A549 (cell line): ENCODE data around the gene DAB1. TPM values are rescaled to one million over a fixed set of nuclear protein-coding genes. Genes with fewer than 3 reads are reported as not detected.

ENCODE experiments used
- ATAC-seq, 2 experiments: fragments of 200-7000 bp in 1 of 2; fragments of >200 bp in 1 of 2; cut with Nextera tagmentation in 1 of 2; cut with Tn5 transposase in 1 of 2; 3 replicates each; pipeline versions ENCODE4 v1.8.0 to v1.9.1; 2018 to 2020; ENCODE audit warnings: mild to moderate bottlenecking in 1 of 2, moderate library complexity in 1 of 2
- CTCF ChIA-PET: fragments of 300-600 bp; sonication (Branson Sonifier 250); formaldehyde crosslinking; extraction: SDS; loops from one replicate; lab custom pipeline; 2021; ENCODE audit warnings: antibody characterized with exemption, inconsistent platforms; lab: Yijun Ruan, JAX
- POLR2A ChIA-PET: fragments of 350-600 bp; formaldehyde crosslinking; extraction: SDS; loops from one replicate; lab custom pipeline; 2021; ENCODE audit warnings: antibody characterized with exemption, inconsistent platforms; lab: Yijun Ruan, JAX
- DNase-seq, 2 experiments: peaks; one replicate each; pipeline versions ENCODE4 v3.0.0 to v3.0.0-alpha.2; 2011 to 2016; ENCODE audit warnings: low read depth in 1 of 2, low spot score in 1 of 2
- FAIRE-seq: peaks from 2 replicates; lab custom pipeline; 2011; peaks lifted over from hg19 to GRCh38; lab: Jason Lieb, UNC
- H3K27ac ChIP-seq, 2 experiments: fragments of >200 bp; sonication (Bioruptor Twin); formaldehyde crosslinking; 3 replicates each; pipeline ENCODE4 v1.5.1; 2016 to 2017
- H3K4me1 ChIP-seq: fragments of >200 bp; sonication (Bioruptor Twin); formaldehyde crosslinking; 3 replicates; pipeline ENCODE4 v1.6.1; 2016
- H3K4me2 ChIP-seq: fragments of >200 bp; sonication (Bioruptor Twin); formaldehyde crosslinking; 3 replicates; pipeline ENCODE4 v1.6.1; 2016
- H3K4me3 ChIP-seq: fragments of >200 bp; sonication (Bioruptor Twin); formaldehyde crosslinking; 3 replicates; pipeline ENCODE4 v1.5.1; 2016
- H3K9me3 ChIP-seq: fragments of >200 bp; sonication (Bioruptor Twin); formaldehyde crosslinking; 3 replicates; pipeline ENCODE4 v1.6.1; 2016
- ATOH8 ChIP-seq: fragments of 250-450 bp; sonication (Bioruptor Pico); IDR thresholded peaks from 2 replicates; pipeline ENCODE4 v1.5.0; 2020; ENCODE audit warnings: low read depth, mild to moderate bottlenecking, moderate library complexity
- BHLHE40 ChIP-seq: IDR thresholded peaks from 2 replicates; pipeline ENCODE4 v1.6.1; 2012; ENCODE audit warnings: low read depth, low read length, inconsistent platforms
- CBX2 ChIP-seq: fragments of 200-600 bp; sonication (generic); IDR thresholded peaks from 2 replicates; pipeline ENCODE4 v1.6.1; 2016; ENCODE audit warnings: low read depth, mild to moderate bottlenecking, borderline replicate concordance
- CEBPB ChIP-seq, 2 experiments: fragments of >200 bp in 1 of 2; sonication (Bioruptor Twin) in 1 of 2; formaldehyde crosslinking in 1 of 2; IDR thresholded peaks; 2 replicates each; pipeline ENCODE4 v1.6.1; 2012 to 2016
- CTCF ChIP-seq: fragments of >200 bp; sonication (Bioruptor Twin); formaldehyde crosslinking; IDR thresholded peaks from 3 replicates; pipeline ENCODE4 v1.5.1; 2016
- E2F6 ChIP-seq: IDR thresholded peaks from 2 replicates; pipeline ENCODE4 v1.6.1; 2012; ENCODE audit warnings: low read depth, borderline replicate concordance
- EHMT2 ChIP-seq: fragments of 200-600 bp; sonication (generic); IDR thresholded peaks from 2 replicates; pipeline ENCODE4 v1.6.1; 2016; ENCODE audit warnings: antibody characterized with exemption, low read depth, mild to moderate bottlenecking, moderate library complexity
- EP300 ChIP-seq, 2 experiments: fragments of >200 bp; sonication (Bioruptor Twin); formaldehyde crosslinking; IDR thresholded peaks; 2 replicates in 1 of 2; 3 replicates in 1 of 2; pipeline ENCODE4 v1.6.1; 2016 to 2017
- FOSL2 ChIP-seq, 2 experiments: fragments of 450-650 bp in 1 of 2; fragments of >200 bp in 1 of 2; sonication (Bioruptor Twin) in 1 of 2; formaldehyde crosslinking; IDR thresholded peaks; 2 replicates each; pipeline versions ENCODE4 v1.5.0 to v1.6.1; 2016 to 2020; ENCODE audit warnings: mild to moderate bottlenecking in 1 of 2, moderate library complexity in 1 of 2
- GATA3 ChIP-seq: IDR thresholded peaks from 2 replicates; pipeline ENCODE4 v1.6.1; 2012; ENCODE audit warnings: borderline replicate concordance
- HDAC2 ChIP-seq: fragments of 200-600 bp; sonication (generic); IDR thresholded peaks from 2 replicates; pipeline ENCODE4 v1.6.1; 2016
- HES2 ChIP-seq: fragments of >200 bp; sonication (Bioruptor Twin); formaldehyde crosslinking; IDR thresholded peaks from 2 replicates; pipeline ENCODE4 v1.6.1; 2016
- HEYL ChIP-seq: fragments of 250-450 bp; sonication (Bioruptor Pico); IDR thresholded peaks from 2 replicates; pipeline ENCODE4 v1.8.0; 2021; ENCODE audit warnings: mild to moderate bottlenecking, moderate library complexity
- HMGXB4 ChIP-seq: fragments of 250-450 bp; sonication (Bioruptor Pico); IDR thresholded peaks from 2 replicates; pipeline ENCODE4 v1.5.0; 2021; ENCODE audit warnings: mild to moderate bottlenecking, moderate library complexity, borderline replicate concordance
- HOXA7 ChIP-seq: fragments of 250-450 bp; sonication (Bioruptor Pico); IDR thresholded peaks from 2 replicates; pipeline ENCODE4 v1.5.0; 2020; ENCODE audit warnings: mild to moderate bottlenecking, moderate library complexity
- HOXB13 ChIP-seq: fragments of 250-450 bp; sonication (Bioruptor Pico); IDR thresholded peaks from 2 replicates; pipeline ENCODE4 v1.5.0; 2020; ENCODE audit warnings: low read depth, mild to moderate bottlenecking, moderate library complexity
- HOXB5 ChIP-seq: fragments of 250-450 bp; sonication (Bioruptor Pico); IDR thresholded peaks from 2 replicates; pipeline ENCODE4 v1.5.0; 2020; ENCODE audit warnings: mild to moderate bottlenecking, moderate library complexity
- PHF8 ChIP-seq: fragments of 200-600 bp; sonication (generic); IDR thresholded peaks from 2 replicates; pipeline ENCODE4 v1.6.1; 2016; ENCODE audit warnings: low read depth, mild to moderate bottlenecking, antibody characterized with exemption, moderate library complexity, borderline replicate concordance
- POLR2A ChIP-seq: IDR thresholded peaks from 2 replicates; pipeline ENCODE4 v1.6.1; 2012; ENCODE audit warnings: mild to moderate bottlenecking, low read length
- POLR2AphosphoS2 ChIP-seq: conservative IDR thresholded peaks from 2 replicates; pipeline ENCODE4 v1.6.1; 2012; ENCODE audit warnings: low read length, improper control_type of control experiment, inconsistent platforms
- RCOR1 ChIP-seq: fragments of 150-350 bp; IDR thresholded peaks from 2 replicates; pipeline ENCODE4 v1.6.1; 2014; ENCODE audit warnings: antibody characterized with exemption, low read length, low read depth
- RNF2 ChIP-seq: fragments of 200-600 bp; sonication (generic); IDR thresholded peaks from 2 replicates; pipeline ENCODE4 v1.6.1; 2016; ENCODE audit warnings: low read depth, mild to moderate bottlenecking, antibody characterized with exemption, moderate library complexity, borderline replicate concordance
- SREBF2 ChIP-seq: fragments of 450-650 bp; IDR thresholded peaks from 2 replicates; pipeline ENCODE4 v1.6.1; 2014; ENCODE audit warnings: mild to moderate bottlenecking, moderate library complexity
- TFCP2L1 ChIP-seq: fragments of 250-450 bp; sonication (Bioruptor Pico); IDR thresholded peaks from 2 replicates; pipeline ENCODE4 v1.5.0; 2021; ENCODE audit warnings: mild to moderate bottlenecking
- TP53 ChIP-seq: fragments of 250-450 bp; sonication (Bioruptor Pico); IDR thresholded peaks from 2 replicates; pipeline ENCODE4 v1.5.0; 2021; ENCODE audit warnings: mild to moderate bottlenecking, moderate library complexity
- ZC3H11A ChIP-seq: fragments of 450-650 bp; IDR thresholded peaks from 2 replicates; pipeline ENCODE4 v1.6.1; 2014; ENCODE audit warnings: antibody characterized with exemption, mild to moderate bottlenecking
- ZFP36 ChIP-seq: fragments of 450-650 bp; IDR thresholded peaks from 2 replicates; pipeline ENCODE4 v1.6.1; 2014; ENCODE audit warnings: borderline replicate concordance; ENCODE audit not compliant: partially characterized antibody
- ZSCAN20 ChIP-seq: fragments of 250-450 bp; sonication (Bioruptor Pico); IDR thresholded peaks from 2 replicates; pipeline ENCODE4 v1.8.0; 2022; ENCODE audit warnings: mild to moderate bottlenecking, moderate library complexity
- WGBS: methylation state at CpG from one replicate; pipeline ENCODE4 v1.1.6; 2017; ENCODE audit errors: missing lambda C conversion rate; 5-methylcytosine and 5-hydroxymethylcytosine counted together
- polyA plus RNA-seq, 4 experiments: library from polyadenylated mRNA; depleted of rRNA in 3 of 4; stranded (reverse); fragments of >200 nt; fragmentation: RNase III in 1 of 4; extraction: RNeasy Plus Mini Kit Qiagen cat#74134 plus additional on column Dnase treatment in 1 of 4; gene quantifications; 2 replicates in 3 of 4; 3 replicates in 1 of 4; pipeline ENCODE4 v1.2.3, GENCODE V29; 2011 to 2017

DAB1 gene
- polyA plus RNA-seq, 2 of the 4 experiments (the other 2 are of a cell fraction) = not detected

GRCh38 chr1:57129865-57130264 lies 294.0 kb downstream of the DAB1 start:
- H3K27ac ChIP-seq = no peak overlapping the region
- CTCF ChIA-PET = no interaction called here
- no peak for ATAC-seq
- H3K4me2 ChIP-seq = no peak overlapping the region
- no peak overlapping the region for H3K4me3 ChIP-seq
- 16% methylated on average over 4 of the region's 4 CpGs for WGBS
- no peak for FAIRE-seq
- TF ChIP-seq HMGXB4 (no peak), HOXA7 (CRISPR knock-in tag) (no peak), FOSL2 (IDR thresholded peaks at IDR 0.05) (no peak), FOSL2 (CRISPR knock-in tag; IDR thresholded peaks at IDR 0.05) (no peak), HES2 (no peak), SREBF2 (no peak), RNF2 (no peak), HEYL (no peak), HOXB5 (no peak), EP300 (IDR thresholded peaks at IDR 0.05) (no peak), POLR2A (no peak), ZFP36 (no peak), HDAC2 (no peak), PHF8 (no peak), TP53 (CRISPR knock-in tag) (no peak), BHLHE40 (no peak), RCOR1 (no peak), ATOH8 (CRISPR knock-in tag) (no peak), CBX2 (no peak), HOXB13 (no peak)
- no peak for DNase-seq
- POLR2A ChIA-PET = no interaction called here
- no peaks in the 10 kb centered on the region for H3K9me3 ChIP-seq
- no peaks in the 10 kb centered on the region for H3K4me1 ChIP-seq

- FAIRE-seq (no peak), DNase-seq (no peak), ATAC-seq (no peak)
- CTCF ChIA-PET = no interaction called here
- no peaks in the 10 kb centered on the region for H3K9me3 ChIP-seq
- WGBS = 56% methylated on average over 6 of the region's 6 CpGs
- H3K4me3 ChIP-seq = no peak overlapping the region
- no peak overlapping the region for H3K4me2 ChIP-seq
- no peak overlapping the region for H3K27ac ChIP-seq
- peak; percentile 33; the same call in 1 of the 2 replicates for TF ChIP-seq ZC3H11A
- TF ChIP-seq ZSCAN20 (CRISPR knock-in tag) = no peak
- H3K4me1 ChIP-seq = no peaks in the 10 kb centered on the region
- POLR2A ChIA-PET = no interaction called here
Measured at GRCh38 chr1:57127976-57128375, 295.9 kb downstream of the DAB1 start.

- Histone ChIP-seq H3K9me3 (no peaks in the 10 kb centered on the region), H3K27ac (no peak overlapping the region), H3K4me1 (no peaks in the 10 kb centered on the region), H3K4me3 (no peak overlapping the region), H3K4me2 (no peak overlapping the region)
- ATAC-seq = no peak
- FAIRE-seq = no peak
- 5% methylated on average over 5 of the region's 5 CpGs for WGBS
- ChIA-PET POLR2A (no interaction called here), CTCF (no interaction called here)
- DNase-seq = no peak
- TF ChIP-seq CEBPB (IDR thresholded peaks at IDR 0.05) (no peak), CTCF (no peak), CBX2 (no peak), E2F6 (no peak), POLR2AphosphoS2 (no peak), HES2 (no peak), GATA3 (no peak), HOXB5 (no peak), TFCP2L1 (CRISPR knock-in tag) (no peak), HOXB13 (no peak), EHMT2 (no peak)
Measured at GRCh38 chr1:57124768-57125446, 299.0 kb downstream of the DAB1 start.
